ENCODE results near the gene CAB39.

The CAB39 gene

DNA sequence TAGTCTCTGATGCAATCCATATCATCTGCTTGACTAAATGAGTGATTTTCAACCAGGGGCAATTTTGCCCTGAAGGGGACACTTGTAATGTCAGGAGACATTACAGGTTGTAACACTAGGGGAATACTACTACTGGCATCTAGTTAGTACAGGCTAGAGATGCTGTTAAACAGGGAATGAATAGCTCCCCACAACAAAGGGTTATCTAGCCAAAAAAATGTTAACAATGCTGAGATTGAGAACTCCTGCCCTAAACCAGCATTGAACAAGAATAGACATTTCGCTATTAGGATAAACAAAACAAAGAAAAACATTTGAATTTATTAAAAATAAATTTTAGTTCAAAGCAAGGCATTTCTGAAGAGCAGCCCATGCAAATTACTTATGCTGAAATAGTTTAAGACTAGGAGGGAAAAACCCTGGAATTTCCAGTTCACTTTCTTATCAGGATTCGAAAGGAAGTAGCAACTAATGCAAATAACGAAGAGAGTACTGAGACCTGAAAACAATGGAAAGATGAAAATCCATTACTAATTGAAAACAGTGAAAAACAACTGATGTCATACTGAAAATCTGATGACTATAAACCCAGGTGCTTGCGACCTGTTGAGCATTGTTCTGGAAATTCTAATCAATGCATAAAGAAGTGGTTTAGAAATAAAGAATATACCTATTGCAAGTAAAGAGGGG lies 53.1 kb downstream of the CAB39 start:
- no peak for TF ChIP-seq BACH2 (CRISPR knock-in tag; IDR thresholded peaks at IDR 0.05; ENCODE audit: borderline replicate concordance)
- TF ChIP-seq OSR1 (CRISPR knock-in tag; IDR thresholded peaks at IDR 0.05) = no peak
- TF ChIP-seq ZFP3 (CRISPR knock-in tag; IDR thresholded peaks at IDR 0.05) = no peak
- TF ChIP-seq GLIS3 (CRISPR knock-in tag; IDR thresholded peaks at IDR 0.05) = no peak
- TF ChIP-seq CSDC2 (CRISPR knock-in tag; IDR thresholded peaks at IDR 0.05) = no peak
- TF ChIP-seq, protein P1, sequence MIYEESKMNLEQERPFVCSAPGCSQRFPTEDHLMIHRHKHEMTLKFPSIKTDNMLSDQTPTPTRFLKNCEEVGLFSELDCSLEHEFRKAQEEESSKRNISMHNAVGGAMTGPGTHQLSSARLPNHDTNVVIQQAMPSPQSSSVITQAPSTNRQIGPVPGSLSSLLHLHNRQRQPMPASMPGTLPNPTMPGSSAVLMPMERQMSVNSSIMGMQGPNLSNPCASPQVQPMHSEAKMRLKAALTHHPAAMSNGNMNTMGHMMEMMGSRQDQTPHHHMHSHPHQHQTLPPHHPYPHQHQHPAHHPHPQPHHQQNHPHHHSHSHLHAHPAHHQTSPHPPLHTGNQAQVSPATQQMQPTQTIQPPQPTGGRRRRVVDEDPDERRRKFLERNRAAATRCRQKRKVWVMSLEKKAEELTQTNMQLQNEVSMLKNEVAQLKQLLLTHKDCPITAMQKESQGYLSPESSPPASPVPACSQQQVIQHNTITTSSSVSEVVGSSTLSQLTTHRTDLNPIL (CRISPR knock-in tag; IDR thresholded peaks at IDR 0.05; ENCODE audit: low read depth) = no peak
- TF ChIP-seq PPARA (CRISPR knock-in tag; IDR thresholded peaks at IDR 0.05; ENCODE audit: borderline replicate concordance) = no peak
- no peak for TF ChIP-seq ISL1 (CRISPR knock-in tag; IDR thresholded peaks at IDR 0.05)
- TF ChIP-seq ESRRG (CRISPR knock-in tag; IDR thresholded peaks at IDR 0.05) = no peak
- TF ChIP-seq, protein P2, sequence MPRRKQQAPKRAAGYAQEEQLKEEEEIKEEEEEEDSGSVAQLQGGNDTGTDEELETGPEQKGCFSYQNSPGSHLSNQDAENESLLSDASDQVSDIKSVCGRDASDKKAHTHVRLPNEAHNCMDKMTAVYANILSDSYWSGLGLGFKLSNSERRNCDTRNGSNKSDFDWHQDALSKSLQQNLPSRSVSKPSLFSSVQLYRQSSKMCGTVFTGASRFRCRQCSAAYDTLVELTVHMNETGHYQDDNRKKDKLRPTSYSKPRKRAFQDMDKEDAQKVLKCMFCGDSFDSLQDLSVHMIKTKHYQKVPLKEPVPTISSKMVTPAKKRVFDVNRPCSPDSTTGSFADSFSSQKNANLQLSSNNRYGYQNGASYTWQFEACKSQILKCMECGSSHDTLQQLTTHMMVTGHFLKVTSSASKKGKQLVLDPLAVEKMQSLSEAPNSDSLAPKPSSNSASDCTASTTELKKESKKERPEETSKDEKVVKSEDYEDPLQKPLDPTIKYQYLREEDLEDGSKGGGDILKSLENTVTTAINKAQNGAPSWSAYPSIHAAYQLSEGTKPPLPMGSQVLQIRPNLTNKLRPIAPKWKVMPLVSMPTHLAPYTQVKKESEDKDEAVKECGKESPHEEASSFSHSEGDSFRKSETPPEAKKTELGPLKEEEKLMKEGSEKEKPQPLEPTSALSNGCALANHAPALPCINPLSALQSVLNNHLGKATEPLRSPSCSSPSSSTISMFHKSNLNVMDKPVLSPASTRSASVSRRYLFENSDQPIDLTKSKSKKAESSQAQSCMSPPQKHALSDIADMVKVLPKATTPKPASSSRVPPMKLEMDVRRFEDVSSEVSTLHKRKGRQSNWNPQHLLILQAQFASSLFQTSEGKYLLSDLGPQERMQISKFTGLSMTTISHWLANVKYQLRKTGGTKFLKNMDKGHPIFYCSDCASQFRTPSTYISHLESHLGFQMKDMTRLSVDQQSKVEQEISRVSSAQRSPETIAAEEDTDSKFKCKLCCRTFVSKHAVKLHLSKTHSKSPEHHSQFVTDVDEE (CRISPR knock-in tag; IDR thresholded peaks at IDR 0.05) = no peak
- TF ChIP-seq ZNF8 (CRISPR knock-in tag; IDR thresholded peaks at IDR 0.05) = no peak
- TF ChIP-seq TCF4 (CRISPR knock-in tag; IDR thresholded peaks at IDR 0.05; ENCODE audit: borderline replicate concordance) = no peak
- TF ChIP-seq, protein P3, sequence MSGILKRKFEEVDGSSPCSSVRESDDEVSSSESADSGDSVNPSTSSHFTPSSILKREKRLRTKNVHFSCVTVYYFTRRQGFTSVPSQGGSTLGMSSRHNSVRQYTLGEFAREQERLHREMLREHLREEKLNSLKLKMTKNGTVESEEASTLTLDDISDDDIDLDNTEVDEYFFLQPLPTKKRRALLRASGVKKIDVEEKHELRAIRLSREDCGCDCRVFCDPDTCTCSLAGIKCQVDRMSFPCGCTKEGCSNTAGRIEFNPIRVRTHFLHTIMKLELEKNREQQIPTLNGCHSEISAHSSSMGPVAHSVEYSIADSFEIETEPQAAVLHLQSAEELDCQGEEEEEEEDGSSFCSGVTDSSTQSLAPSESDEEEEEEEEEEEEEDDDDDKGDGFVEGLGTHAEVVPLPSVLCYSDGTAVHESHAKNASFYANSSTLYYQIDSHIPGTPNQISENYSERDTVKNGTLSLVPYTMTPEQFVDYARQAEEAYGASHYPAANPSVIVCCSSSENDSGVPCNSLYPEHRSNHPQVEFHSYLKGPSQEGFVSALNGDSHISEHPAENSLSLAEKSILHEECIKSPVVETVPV (CRISPR knock-in tag; IDR thresholded peaks at IDR 0.05) = no peak
- no peak for ATAC-seq

DNA sequence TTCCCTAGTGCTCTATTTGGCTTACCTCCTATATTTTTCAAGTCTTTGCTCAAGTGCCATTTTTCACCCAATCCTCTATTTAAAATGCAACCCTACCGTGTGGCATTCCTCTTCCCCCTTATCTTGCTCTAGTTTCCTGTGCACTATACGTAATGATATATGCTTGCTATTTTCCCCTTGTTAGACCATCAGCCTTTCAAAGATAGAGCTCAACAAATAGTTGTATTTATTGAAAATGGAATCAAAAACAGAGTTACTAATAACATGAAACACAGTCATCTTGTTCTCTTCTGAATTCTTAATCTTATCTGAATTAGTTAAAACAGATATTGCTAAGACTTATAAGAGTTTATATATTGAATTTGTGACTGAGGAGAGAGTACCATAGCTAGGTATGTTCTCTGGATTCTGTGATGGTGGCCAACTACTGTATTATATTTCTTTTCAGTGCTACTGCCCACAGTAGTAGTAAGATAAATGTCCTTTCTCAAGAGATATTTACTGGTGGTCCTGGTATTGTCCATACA lies 55.3 kb downstream of the CAB39 start:
- TF ChIP-seq BACH2 (CRISPR knock-in tag; IDR thresholded peaks at IDR 0.05; ENCODE audit: borderline replicate concordance) (no peak), CSDC2 (CRISPR knock-in tag; IDR thresholded peaks at IDR 0.05) (no peak), SNAI2 (CRISPR knock-in tag; IDR thresholded peaks at IDR 0.05) (no peak), RARB (CRISPR knock-in tag; IDR thresholded peaks at IDR 0.05) (no peak), PPARA (CRISPR knock-in tag; IDR thresholded peaks at IDR 0.05; ENCODE audit: borderline replicate concordance) (no peak), ISL1 (CRISPR knock-in tag; IDR thresholded peaks at IDR 0.05) (no peak), ZNF565 (CRISPR knock-in tag; conservative IDR thresholded peaks at IDR 0.05; ENCODE audit: low read depth) (no peak), GLIS3 (CRISPR knock-in tag; IDR thresholded peaks at IDR 0.05) (no peak), OSR1 (CRISPR knock-in tag; IDR thresholded peaks at IDR 0.05) (no peak)
- TF ChIP-seq, protein P2 (CRISPR knock-in tag; IDR thresholded peaks at IDR 0.05) = no peak
- TF ChIP-seq, protein P3 (CRISPR knock-in tag; IDR thresholded peaks at IDR 0.05) = no peak
- no peak for ATAC-seq

DNA sequence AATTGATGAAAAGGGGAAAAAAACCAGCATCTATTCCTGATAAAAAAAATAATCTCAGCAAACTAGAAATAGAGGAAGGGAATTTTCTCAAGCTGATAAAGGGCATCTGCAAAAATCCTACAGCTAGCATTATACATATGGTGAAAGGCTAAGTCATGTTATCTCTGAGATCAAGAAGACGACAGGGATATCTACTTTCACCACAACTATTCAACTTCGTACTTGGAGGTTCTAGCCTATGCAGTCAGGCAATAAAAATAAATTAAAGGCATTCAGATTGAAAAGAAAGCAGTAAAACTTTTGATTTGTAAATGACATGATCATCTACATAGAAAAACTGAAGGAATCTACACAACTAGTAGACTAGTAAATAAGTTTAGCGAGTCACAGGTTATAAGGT lies 58.2 kb downstream of the CAB39 start:
- ATAC-seq = peak; percentile 84
- TF ChIP-seq, protein P4, sequence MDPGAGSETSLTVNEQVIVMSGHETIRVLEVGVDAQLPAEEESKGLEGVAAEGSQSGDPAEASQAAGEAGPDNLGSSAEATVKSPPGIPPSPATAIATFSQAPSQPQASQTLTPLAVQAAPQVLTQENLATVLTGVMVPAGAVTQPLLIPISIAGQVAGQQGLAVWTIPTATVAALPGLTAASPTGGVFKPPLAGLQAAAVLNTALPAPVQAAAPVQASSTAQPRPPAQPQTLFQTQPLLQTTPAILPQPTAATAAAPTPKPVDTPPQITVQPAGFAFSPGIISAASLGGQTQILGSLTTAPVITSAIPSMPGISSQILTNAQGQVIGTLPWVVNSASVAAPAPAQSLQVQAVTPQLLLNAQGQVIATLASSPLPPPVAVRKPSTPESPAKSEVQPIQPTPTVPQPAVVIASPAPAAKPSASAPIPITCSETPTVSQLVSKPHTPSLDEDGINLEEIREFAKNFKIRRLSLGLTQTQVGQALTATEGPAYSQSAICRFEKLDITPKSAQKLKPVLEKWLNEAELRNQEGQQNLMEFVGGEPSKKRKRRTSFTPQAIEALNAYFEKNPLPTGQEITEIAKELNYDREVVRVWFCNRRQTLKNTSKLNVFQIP (CRISPR knock-in tag; IDR thresholded peaks at IDR 0.05; ENCODE audit: borderline replicate concordance, low read depth) = no peak
- TF ChIP-seq, protein P5, sequence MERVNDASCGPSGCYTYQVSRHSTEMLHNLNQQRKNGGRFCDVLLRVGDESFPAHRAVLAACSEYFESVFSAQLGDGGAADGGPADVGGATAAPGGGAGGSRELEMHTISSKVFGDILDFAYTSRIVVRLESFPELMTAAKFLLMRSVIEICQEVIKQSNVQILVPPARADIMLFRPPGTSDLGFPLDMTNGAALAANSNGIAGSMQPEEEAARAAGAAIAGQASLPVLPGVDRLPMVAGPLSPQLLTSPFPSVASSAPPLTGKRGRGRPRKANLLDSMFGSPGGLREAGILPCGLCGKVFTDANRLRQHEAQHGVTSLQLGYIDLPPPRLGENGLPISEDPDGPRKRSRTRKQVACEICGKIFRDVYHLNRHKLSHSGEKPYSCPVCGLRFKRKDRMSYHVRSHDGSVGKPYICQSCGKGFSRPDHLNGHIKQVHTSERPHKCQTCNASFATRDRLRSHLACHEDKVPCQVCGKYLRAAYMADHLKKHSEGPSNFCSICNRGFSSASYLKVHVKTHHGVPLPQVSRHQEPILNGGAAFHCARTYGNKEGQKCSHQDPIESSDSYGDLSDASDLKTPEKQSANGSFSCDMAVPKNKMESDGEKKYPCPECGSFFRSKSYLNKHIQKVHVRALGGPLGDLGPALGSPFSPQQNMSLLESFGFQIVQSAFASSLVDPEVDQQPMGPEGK (CRISPR knock-in tag; IDR thresholded peaks at IDR 0.05; ENCODE audit: borderline replicate concordance) = no peak

Measured in SK-N-SH treated with all-trans-retinoic acid at 6 μM for 48 hours (cell line).